ENCODE data around the gene PTGER4.

DNA sequence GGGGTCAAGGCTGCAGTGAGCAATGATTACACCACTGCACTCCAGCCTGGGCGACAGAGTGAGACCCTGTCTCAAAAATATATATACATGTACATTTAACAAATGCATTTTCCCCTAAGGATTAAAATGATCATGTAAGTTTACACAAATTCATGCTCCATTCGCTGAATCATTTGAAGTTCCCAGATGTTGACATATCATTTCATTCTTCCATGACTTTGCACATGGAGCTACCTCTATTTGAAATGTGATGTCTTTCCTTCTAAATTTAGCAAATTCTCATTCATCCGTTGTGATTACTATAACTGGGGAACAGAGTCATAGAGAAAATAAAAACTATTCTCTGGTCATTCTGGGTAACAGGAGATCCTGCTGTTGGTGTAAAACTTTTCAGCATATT lies 10.6 kb downstream of the PTGER4 start:
- TF ChIP-seq, protein P1, sequence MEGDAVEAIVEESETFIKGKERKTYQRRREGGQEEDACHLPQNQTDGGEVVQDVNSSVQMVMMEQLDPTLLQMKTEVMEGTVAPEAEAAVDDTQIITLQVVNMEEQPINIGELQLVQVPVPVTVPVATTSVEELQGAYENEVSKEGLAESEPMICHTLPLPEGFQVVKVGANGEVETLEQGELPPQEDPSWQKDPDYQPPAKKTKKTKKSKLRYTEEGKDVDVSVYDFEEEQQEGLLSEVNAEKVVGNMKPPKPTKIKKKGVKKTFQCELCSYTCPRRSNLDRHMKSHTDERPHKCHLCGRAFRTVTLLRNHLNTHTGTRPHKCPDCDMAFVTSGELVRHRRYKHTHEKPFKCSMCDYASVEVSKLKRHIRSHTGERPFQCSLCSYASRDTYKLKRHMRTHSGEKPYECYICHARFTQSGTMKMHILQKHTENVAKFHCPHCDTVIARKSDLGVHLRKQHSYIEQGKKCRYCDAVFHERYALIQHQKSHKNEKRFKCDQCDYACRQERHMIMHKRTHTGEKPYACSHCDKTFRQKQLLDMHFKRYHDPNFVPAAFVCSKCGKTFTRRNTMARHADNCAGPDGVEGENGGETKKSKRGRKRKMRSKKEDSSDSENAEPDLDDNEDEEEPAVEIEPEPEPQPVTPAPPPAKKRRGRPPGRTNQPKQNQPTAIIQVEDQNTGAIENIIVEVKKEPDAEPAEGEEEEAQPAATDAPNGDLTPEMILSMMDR (IDR thresholded peaks at IDR 0.05; ENCODE audit: low read depth, low read length, poor library complexity, severe bottlenecking): no peak
- TF ChIP-seq EZH2phosphoT487 (IDR thresholded peaks at IDR 0.05; ENCODE audit: borderline replicate concordance, low read length): no peak
